Caco-2 (cell line): ENCODE measurements around the gene NEDD4L. TPM values are rescaled to one million over a fixed set of nuclear protein-coding genes. Genes with fewer than 3 reads are reported as not detected.

Experiments used
- BruUV-seq: library from RNA; stranded (reverse); fragments of 400-500 nt; replicated peaks from 2 replicates; lab custom pipeline; 2021; lab: Mats Ljungman, UMichigan
- CTCF ChIA-PET: fragments of 300-600 bp; sonication (Branson Sonifier 250); formaldehyde crosslinking; loops from one replicate; lab custom pipeline; 2022; ENCODE audit warnings: antibody characterized with exemption; lab: Charles Lee
- POLR2A ChIA-PET: fragments of 300-600 bp; sonication (Branson Sonifier 250); formaldehyde crosslinking; loops from one replicate; lab custom pipeline; 2022; ENCODE audit warnings: antibody characterized with exemption; lab: Charles Lee
- DNase-seq, 2 experiments: peaks; one replicate each; pipeline versions ENCODE4 v3.0.0 to v3.0.0-alpha.2; 2020 to 2022
- H3K27me3 ChIP-seq: replicated peaks from 2 replicates; pipeline ENCODE4 v1.6.0; 2011; ENCODE audit warnings: low read length; ENCODE audit not compliant: control insufficient read depth, insufficient read depth
- H3K36me3 ChIP-seq: 2 replicates; pipeline ENCODE4 v1.5.1; 2011; ENCODE audit warnings: low read length; ENCODE audit not compliant: control insufficient read depth, insufficient read depth
- H3K4me1 ChIP-seq: fragments of 250-450 bp; sonication (Bioruptor Pico); 2 replicates; pipeline ENCODE4 v1.5.1; 2020; ENCODE audit warnings: mild to moderate bottlenecking
- H3K4me3 ChIP-seq: 2 replicates; pipeline ENCODE4 v1.5.1; 2011; ENCODE audit warnings: low read depth, mild to moderate bottlenecking, control low read depth, low read length
- H3K9me3 ChIP-seq: fragments of 250-450 bp; sonication (Bioruptor Pico); 2 replicates; pipeline ENCODE4 v1.5.1; 2020; ENCODE audit warnings: mild to moderate bottlenecking, moderate library complexity
- H3K27ac Mint-ChIP-seq: one replicate; pipeline ENCODE4 v1.8.0; 2022; ENCODE audit warnings: mixed read lengths; ENCODE audit not compliant: unreplicated experiment
- H3K27me3 Mint-ChIP-seq: one replicate; pipeline ENCODE4 v1.8.0; 2022; ENCODE audit warnings: mixed read lengths; ENCODE audit not compliant: insufficient read depth, unreplicated experiment
- H3K36me3 Mint-ChIP-seq: one replicate; pipeline ENCODE4 v1.8.0; 2022; ENCODE audit warnings: mild to moderate bottlenecking, mixed read lengths; ENCODE audit not compliant: insufficient read depth, unreplicated experiment
- H3K4me1 Mint-ChIP-seq: one replicate; pipeline ENCODE4 v1.8.0; 2022; ENCODE audit warnings: low read depth, mixed read lengths; ENCODE audit not compliant: unreplicated experiment
- H3K4me3 Mint-ChIP-seq: one replicate; pipeline ENCODE4 v1.8.0; 2022; ENCODE audit warnings: mild to moderate bottlenecking, moderate library complexity, mixed read lengths; ENCODE audit not compliant: unreplicated experiment
- H3K9me3 Mint-ChIP-seq: one replicate; pipeline ENCODE4 v1.8.0; 2022; ENCODE audit warnings: mixed read lengths; ENCODE audit not compliant: unreplicated experiment
- CTCF ChIP-seq, 2 experiments: fragments of 200-600 bp in 1 of 2; IDR thresholded peaks; 1 replicate in 1 of 2; 2 replicates in 1 of 2; pipeline versions ENCODE4 v1.5.1 to v1.8.0; 2011 to 2022; ENCODE audit warnings: antibody characterized with exemption in 1 of 2, control low read depth in 1 of 2, inconsistent platforms in 1 of 2, low read depth in 1 of 2, low read length in 1 of 2, mild to moderate bottlenecking in 1 of 2, moderate library complexity in 1 of 2; ENCODE audit not compliant: insufficient read depth in 1 of 2, severe bottlenecking in 1 of 2, unreplicated experiment in 1 of 2
- intact Hi-C: fragments of 100-400 bp; cut with micrococcal nuclease; formaldehyde crosslinking; loops from one replicate; pipeline ENCODE4 v1.10.0; 2022; ENCODE audit not compliant: unreplicated experiment
- total RNA-seq: library from RNA; stranded (reverse); gene quantifications from 2 replicates; pipeline ENCODE4 v1.2.3, GENCODE V29; 2022

NEDD4L gene
- total RNA-seq, 1 experiment from 2014 or later, result 85.4 TPM

DNA sequence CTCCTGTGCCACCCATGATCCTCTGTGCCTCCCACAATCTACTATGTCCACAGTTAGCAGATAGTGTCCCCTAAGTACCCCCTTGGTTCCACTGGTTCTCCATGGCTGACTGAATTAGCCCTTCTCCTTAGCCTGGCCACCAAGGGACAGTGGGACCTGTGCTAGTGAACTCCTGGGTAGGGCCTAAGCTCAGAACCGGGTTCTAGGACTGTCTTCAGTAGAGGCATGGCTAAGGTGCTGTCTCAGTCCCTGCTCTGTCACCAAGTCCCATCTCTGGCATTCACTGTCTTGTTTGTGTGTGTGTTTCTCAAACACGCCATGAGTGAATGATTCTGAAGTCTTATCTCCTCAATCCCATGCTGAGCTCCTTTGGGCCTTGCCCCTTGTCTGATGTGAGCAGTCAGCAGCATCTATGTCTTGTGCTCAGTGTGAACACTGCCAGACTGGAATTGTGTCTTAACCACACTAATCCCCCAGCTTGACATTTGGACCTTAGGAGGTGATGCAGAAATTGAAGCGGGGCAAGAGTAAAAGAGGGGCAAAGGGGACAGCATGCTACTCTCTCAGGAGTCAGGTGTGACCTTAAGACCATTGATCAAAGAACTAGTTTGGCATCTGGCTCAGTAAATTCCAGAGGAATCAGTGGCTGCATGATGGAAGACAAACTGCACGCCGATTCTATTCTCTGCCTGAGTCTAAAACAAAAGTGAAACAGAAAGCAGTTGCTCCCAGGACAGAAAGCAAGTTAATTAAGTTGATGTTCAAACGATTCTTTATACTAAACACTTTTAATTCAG lies 394.3 kb downstream of the NEDD4L start:
- TF ChIP-seq CTCF (IDR thresholded peaks at IDR 0.05; ENCODE audit: insufficient read depth in 1 of 2, low read depth in 1 of 2, low read length in 1 of 2, severe bottlenecking in 1 of 2, unreplicated experiment in 1 of 2), result no peak
- H3K4me1 ChIP-seq, result peaks cover 9% of the 10 kb centered on the region
- no peak overlapping the region for H3K4me3 Mint-ChIP-seq
- peaks cover 19% of the 10 kb centered on the region for H3K4me1 Mint-ChIP-seq
- no peaks in the 10 kb centered on the region for H3K27me3 ChIP-seq
- no peaks in the 10 kb centered on the region for H3K9me3 Mint-ChIP-seq
- no peaks in the 10 kb centered on the region for H3K36me3 Mint-ChIP-seq
- BruUV-seq, result no TSS peak
- intact Hi-C loops, result no loop called here
- H3K27ac Mint-ChIP-seq, result peak overlapping the region; percentile 36
- CTCF ChIA-PET, result no interaction called here
- H3K4me3 ChIP-seq, result no peak overlapping the region
- DNase-seq, result peak; percentile 22 to 49
- POLR2A ChIA-PET, result no interaction called here
- H3K27me3 Mint-ChIP-seq, result no peaks in the 10 kb centered on the region
- H3K36me3 ChIP-seq, result no peaks in the 10 kb centered on the region
- H3K9me3 ChIP-seq, result no peaks in the 10 kb centered on the region

DNA sequence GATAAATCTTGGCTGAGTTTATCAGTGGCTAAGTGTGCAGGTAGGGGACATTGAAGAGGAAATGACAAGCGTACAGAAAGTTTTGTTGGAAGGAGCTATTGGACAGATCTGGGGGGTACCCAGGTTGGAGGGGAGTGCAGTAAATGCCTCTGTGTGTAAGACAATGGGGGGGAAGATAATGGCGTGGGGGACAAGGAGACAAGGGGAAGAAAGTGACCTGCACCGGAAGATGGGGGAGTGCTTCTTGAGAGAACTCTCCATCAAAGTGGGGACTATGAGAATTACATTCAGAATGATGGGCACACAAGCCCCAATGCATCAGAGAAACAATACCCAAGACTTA lies 394.9 kb downstream of the NEDD4L start:
- Mint-ChIP-seq H3K4me3 (no peak overlapping the region), H3K4me1 (peaks cover 19% of the 10 kb centered on the region), H3K27ac (no peak overlapping the region), H3K36me3 (no peaks in the 10 kb centered on the region), H3K9me3 (no peaks in the 10 kb centered on the region), H3K27me3 (no peaks in the 10 kb centered on the region)
- DNase-seq, result no peak
- CTCF ChIA-PET, result no interaction called here
- intact Hi-C loops, result no loop called here
- BruUV-seq, result no TSS peak
- POLR2A ChIA-PET, result no interaction called here
- H3K4me1 ChIP-seq, result peaks cover 11% of the 10 kb centered on the region
- no peaks in the 10 kb centered on the region for H3K9me3 ChIP-seq
- TF ChIP-seq CTCF (IDR thresholded peaks at IDR 0.05; ENCODE audit: insufficient read depth in 1 of 2, low read depth in 1 of 2, low read length in 1 of 2, severe bottlenecking in 1 of 2, unreplicated experiment in 1 of 2), result no peak
- H3K27me3 ChIP-seq, result no peaks in the 10 kb centered on the region
- no peaks in the 10 kb centered on the region for H3K36me3 ChIP-seq
- H3K4me3 ChIP-seq, result no peak overlapping the region

DNA sequence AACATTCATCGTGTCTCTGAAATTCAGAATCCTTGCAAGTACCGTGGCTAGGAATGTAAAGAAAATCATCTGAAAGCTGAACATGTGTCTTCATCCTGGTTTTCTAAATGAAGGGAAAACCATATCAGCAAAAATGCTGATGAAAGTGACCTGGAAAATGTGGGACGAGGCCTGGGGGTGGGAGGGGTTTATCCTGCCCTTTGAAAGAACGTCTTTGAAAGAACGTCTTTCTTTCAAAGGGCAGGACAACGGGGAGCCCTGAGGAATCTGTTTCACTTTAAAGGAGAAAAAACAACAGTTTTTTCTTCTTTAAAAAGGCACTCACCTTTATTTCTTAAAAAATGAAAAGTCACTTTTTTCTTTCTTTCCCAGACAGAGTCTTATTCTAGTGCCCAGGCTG lies 399.6 kb downstream of the NEDD4L start:
- Mint-ChIP-seq H3K4me3 (no peak overlapping the region), H3K36me3 (no peaks in the 10 kb centered on the region), H3K27ac (no peak overlapping the region), H3K4me1 (peaks cover 16% of the 10 kb centered on the region), H3K27me3 (no peaks in the 10 kb centered on the region), H3K9me3 (no peaks in the 10 kb centered on the region)
- POLR2A ChIA-PET, result no interaction called here
- TF ChIP-seq CTCF (IDR thresholded peaks at IDR 0.05; ENCODE audit: insufficient read depth in 1 of 2, low read depth in 1 of 2, low read length in 1 of 2, severe bottlenecking in 1 of 2, unreplicated experiment in 1 of 2), result no peak
- Histone ChIP-seq H3K36me3 (no peaks in the 10 kb centered on the region), H3K27me3 (no peaks in the 10 kb centered on the region), H3K4me1 (peaks cover 4% of the 10 kb centered on the region; the same call in 1 of the 2 replicates), H3K4me3 (no peak overlapping the region), H3K9me3 (no peaks in the 10 kb centered on the region)
- BruUV-seq, result no TSS peak
- no peak for DNase-seq
- intact Hi-C loops, result loop anchor here (5.0 kb wide), 1 partner anchor 36 kb away; no protein-coding TSS in a partner anchor
- CTCF ChIA-PET, result no interaction called here
